Body of pancreas (tissue), 4 donors: ENCODE data around the gene SLC24A5. TPM values are rescaled to one million over a fixed set of nuclear protein-coding genes. Genes with fewer than 3 reads are reported as not detected.
A peak's percentile ranks its signal among the peaks of the same experiment; 100 is the strongest.

ENCODE experiments used
- ATAC-seq: fragments of 150-250 bp; one replicate; pipeline ENCODE4 v1.9.1; 2016
- DNase-seq, 4 donors: peaks; one replicate each; pipeline ENCODE4 v3.0.0-alpha.2; 2019
- H3K27ac ChIP-seq, 4 donors: fragments of 200-600 bp; sonication (generic); 1 replicate in 3 of 4; 2 replicates in 1 of 4; pipeline versions ENCODE4 v1.5.1 to v1.6.1; 2016 to 2019; ENCODE audit warnings: mild to moderate bottlenecking in 1 of 4, mixed read lengths in 1 of 4, moderate library complexity in 1 of 4
- H3K27me3 ChIP-seq, 2 donors: fragments of 200-600 bp; sonication (generic); one replicate each; pipeline ENCODE4 v1.6.0; 2016; ENCODE audit warnings: mild to moderate bottlenecking in 1 of 2
- H3K36me3 ChIP-seq, 2 donors: fragments of 200-600 bp; sonication (generic); replicated peaks in 1 of 2; 2 replicates each; pipeline ENCODE4 v1.5.1; 2016; ENCODE audit warnings: low read depth in 2 of 2; ENCODE audit not compliant: insufficient read depth in 1 of 2
- H3K4me1 ChIP-seq: fragments of 200-600 bp; sonication (generic); one replicate; pipeline ENCODE4 v1.6.0; 2016
- H3K4me3 ChIP-seq, 2 donors: fragments of 200-600 bp; sonication (generic); 1 replicate in 1 of 2; 2 replicates in 1 of 2; pipeline ENCODE4 v1.5.1; 2016 to 2019
- H3K9me3 ChIP-seq, 3 donors: fragments of 200-600 bp; sonication (generic); 1 replicate in 2 of 3; 2 replicates in 1 of 3; pipeline ENCODE4 v1.5.1; 2016
- CTCF ChIP-seq, 7 experiments: fragments of 450-650 bp in 4 of 7; fragments of 200-600 bp in 3 of 7; sonication (generic) in 3 of 7; IDR thresholded peaks; one replicate each; pipeline ENCODE4 v1.5.1; 2016 to 2019; ENCODE audit warnings: antibody characterized with exemption in 7 of 7
- POLR2A ChIP-seq, 3 donors: fragments of 450-650 bp; IDR thresholded peaks; one replicate each; pipeline ENCODE4 v1.6.1; 2016; ENCODE audit warnings: antibody characterized with exemption in 3 of 3, mild to moderate bottlenecking in 2 of 3
- WGBS, 2 donors: methylation state at CpG; one replicate each; pipeline ENCODE4 v1.1.5; 2017; 5-methylcytosine and 5-hydroxymethylcytosine counted together
- intact Hi-C: fragments of 100-400 bp; cut with DNase I; formaldehyde crosslinking; loops from one replicate; pipeline ENCODE4 v1.15.1; 2023
- total RNA-seq, 2 donors: library from RNA; depleted of rRNA; stranded (reverse); fragments of >200 nt; gene quantifications; one replicate each; pipeline ENCODE4 v1.1.0, GENCODE V29; 2016

The SLC24A5 gene
- total RNA-seq, 2 donors from 2014 or later = not detected

- TF ChIP-seq CTCF (IDR thresholded peaks at IDR 0.05) (no peak), POLR2A (IDR thresholded peaks at IDR 0.05) (no peak)
- Histone ChIP-seq H3K4me3 (no peak overlapping the region), H3K9me3 (no peaks in the 10 kb centered on the region), H3K36me3 (no peaks in the 10 kb centered on the region), H3K4me1 (peaks cover 9% of the 10 kb centered on the region), H3K27ac (no peak overlapping the region), H3K27me3 (no peaks in the 10 kb centered on the region)
- intact Hi-C loops = no loop called here
- no peak for DNase-seq
- WGBS, 2 donors = 82 to 86% methylated on average over 4 of the region's 4 CpGs
- ATAC-seq = no peak
Observed at GRCh38 chr15:48176112-48176511, 55.3 kb downstream of the SLC24A5 start.

- ATAC-seq = no peak
- no peaks in the 10 kb centered on the region for H3K27me3 ChIP-seq
- 59 to 61% methylated on average over 2 of the region's 2 CpGs for WGBS, 2 donors
- no peaks in the 10 kb centered on the region for H3K9me3 ChIP-seq
- no peak for TF ChIP-seq CTCF (IDR thresholded peaks at IDR 0.05)
- no peak for TF ChIP-seq POLR2A (IDR thresholded peaks at IDR 0.05)
- H3K4me3 ChIP-seq = no peak overlapping the region
- DNase-seq = no peak
- no peaks in the 10 kb centered on the region for H3K36me3 ChIP-seq
- intact Hi-C loops = no loop called here
- H3K4me1 ChIP-seq = peaks cover 9% of the 10 kb centered on the region
- peak overlapping the region in 2 of 4 donors; percentile 81 to 83 for H3K27ac ChIP-seq
Observed at GRCh38 chr15:48176957-48177356, 56.2 kb downstream of the SLC24A5 start.

GRCh38 chr15:48177383-48177765 is 56.6 kb downstream of the SLC24A5 start:
- Histone ChIP-seq H3K4me3 (peak overlapping the region; percentile 47 to 60), H3K27ac (peak overlapping the region; percentile 59 to 83 (median 77)), H3K27me3 (no peaks in the 10 kb centered on the region), H3K4me1 (peaks cover 9% of the 10 kb centered on the region), H3K9me3 (no peaks in the 10 kb centered on the region), H3K36me3 (no peaks in the 10 kb centered on the region)
- peak in 2 of 4 donors; percentile 7 to 9 for DNase-seq
- WGBS, 2 donors = 2% methylated on average over 10 of the region's 10 CpGs
- ATAC-seq = peak; percentile 82
- intact Hi-C loops = no loop called here
- TF ChIP-seq CTCF (IDR thresholded peaks at IDR 0.05) (no peak), POLR2A (IDR thresholded peaks at IDR 0.05) (no peak)

- Histone ChIP-seq H3K4me1 (peaks cover 9% of the 10 kb centered on the region), H3K27me3 (no peaks in the 10 kb centered on the region), H3K9me3 (no peaks in the 10 kb centered on the region), H3K27ac (peak within 1 kb of the TSS; percentile 59 to 83 (median 77)), H3K4me3 (peak within 1 kb of the TSS; percentile 47 to 60), H3K36me3 (no peaks in the 10 kb centered on the region)
- ATAC-seq (peak; percentile 91), DNase-seq (peak; percentile 76 to 83 (median 82))
- WGBS, 2 donors = 2 to 3% methylated on average over 5 to 68 of the region's 71 CpGs
- intact Hi-C loops = no loop called here
- TF ChIP-seq POLR2A (IDR thresholded peaks at IDR 0.05) = peak; percentile 36 to 45 (median 43)
- TF ChIP-seq CTCF (IDR thresholded peaks at IDR 0.05) = peak in 4 of 7 experiments; percentile 12 to 50 (median 22)
Observed at GRCh38 chr15:48177766-48178647, 57.2 kb downstream of the SLC24A5 start, which contains the start of gene MYEF2. Gene MYEF2, minus strand, starts transcription at chr15:48178295. Its CDS starts 58 bp downstream, at chr15:48178237.
